Measurements from ENCODE around the gene SPAG9. TPM values are rescaled to one million over a fixed set of nuclear protein-coding genes. Genes with fewer than 3 reads are reported as not detected.

The SPAG9 gene
- total and polyA plus RNA-seq, 2 experiments from 2014 or later, result 13.7 to 45.0 TPM

GRCh38 chr17:51159604-51160003 is 38.9 kb upstream of the SPAG9 start:
- peaks cover 4% of the 10 kb centered on the region; the same call in 1 of the 2 replicates for H3K4me1 ChIP-seq (ENCODE audit: insufficient read depth)
- peaks cover 55% of the 10 kb centered on the region for H3K36me3 ChIP-seq (ENCODE audit: insufficient read depth)
- H3K27me3 ChIP-seq (ENCODE audit: insufficient read depth), result no peaks in the 10 kb centered on the region
- ATAC-seq (no peak), DNase-seq (ENCODE audit: low spot score) (no peak)
- Mint-ChIP-seq H3K36me3 (ENCODE audit: low read depth) (peaks cover 83% of the 10 kb centered on the region), H3K4me1 (no peaks in the 10 kb centered on the region; the same call in 2 of the 3 replicates), H3K27ac (no peak overlapping the region), H3K27me3 (ENCODE audit: insufficient read depth, low read depth, poor library complexity) (no peaks in the 10 kb centered on the region), H3K4me3 (no peak overlapping the region), H3K9me3 (no peaks in the 10 kb centered on the region)
- TF ChIP-seq NANOG (IDR thresholded peaks at IDR 0.05; ENCODE audit: borderline replicate concordance) (no peak), REST (IDR thresholded peaks at IDR 0.05; ENCODE audit: unreplicated experiment) (no peak), EZH2phosphoT487 (IDR thresholded peaks at IDR 0.05; ENCODE audit: unreplicated experiment) (no peak), ETS1 (IDR thresholded peaks at IDR 0.05) (no peak), ZNF114 (CRISPR knock-in tag; IDR thresholded peaks at IDR 0.05) (no peak), POLR2AphosphoS5 (IDR thresholded peaks at IDR 0.05; ENCODE audit: low read depth) (no peak), EZH2 (IDR thresholded peaks at IDR 0.05; ENCODE audit: low read depth, unreplicated experiment) (no peak), ZNF462 (CRISPR knock-in tag; IDR thresholded peaks at IDR 0.05) (no peak)
- peaks cover 52% of the 10 kb centered on the region for H3K79me2 ChIP-seq (replicated peaks; ENCODE audit: insufficient read depth)
- peaks cover 5% of the 10 kb centered on the region for H3F3A ChIP-seq (replicated peaks; ENCODE audit: low read depth)
- no peak overlapping the region for H2AFZ ChIP-seq
- no peak overlapping the region for H3K4me3 ChIP-seq
- peaks cover 41% of the 10 kb centered on the region for H4K20me1 ChIP-seq (replicated peaks; ENCODE audit: insufficient read depth)
- no peak overlapping the region for H3K27ac ChIP-seq (ENCODE audit: low read depth)
- H3K9me2 ChIP-seq (ENCODE audit: insufficient read depth), result no peaks in the 10 kb centered on the region
- no peak overlapping the region for H3K4me2 ChIP-seq
